ENCODE data around the gene MAP9.

GRCh38 chr4:155319516-155319915 is 57.2 kb downstream of the MAP9 start:
- TF ChIP-seq GATA2 (IDR thresholded peaks at IDR 0.05; ENCODE audit: low read depth, low read length) (no peak), GATA3 (IDR thresholded peaks at IDR 0.05; ENCODE audit: low read depth, low read length) (no peak)

All from SH-SY5Y (cell line).